Measurements from ENCODE around the gene PRDX3. TPM values are rescaled to one million over a fixed set of nuclear protein-coding genes. Genes with fewer than 3 reads are reported as not detected.

Gene PRDX3
- total and polyA plus RNA-seq, 4 donors, result 84.1 to 155 (median 109) TPM

GRCh38 chr10:119135513-119135881 is 43.1 kb downstream of the PRDX3 start:
- DNase-seq, result peak; percentile 37 to 85 (median 68)
- TF ChIP-seq, protein P1, sequence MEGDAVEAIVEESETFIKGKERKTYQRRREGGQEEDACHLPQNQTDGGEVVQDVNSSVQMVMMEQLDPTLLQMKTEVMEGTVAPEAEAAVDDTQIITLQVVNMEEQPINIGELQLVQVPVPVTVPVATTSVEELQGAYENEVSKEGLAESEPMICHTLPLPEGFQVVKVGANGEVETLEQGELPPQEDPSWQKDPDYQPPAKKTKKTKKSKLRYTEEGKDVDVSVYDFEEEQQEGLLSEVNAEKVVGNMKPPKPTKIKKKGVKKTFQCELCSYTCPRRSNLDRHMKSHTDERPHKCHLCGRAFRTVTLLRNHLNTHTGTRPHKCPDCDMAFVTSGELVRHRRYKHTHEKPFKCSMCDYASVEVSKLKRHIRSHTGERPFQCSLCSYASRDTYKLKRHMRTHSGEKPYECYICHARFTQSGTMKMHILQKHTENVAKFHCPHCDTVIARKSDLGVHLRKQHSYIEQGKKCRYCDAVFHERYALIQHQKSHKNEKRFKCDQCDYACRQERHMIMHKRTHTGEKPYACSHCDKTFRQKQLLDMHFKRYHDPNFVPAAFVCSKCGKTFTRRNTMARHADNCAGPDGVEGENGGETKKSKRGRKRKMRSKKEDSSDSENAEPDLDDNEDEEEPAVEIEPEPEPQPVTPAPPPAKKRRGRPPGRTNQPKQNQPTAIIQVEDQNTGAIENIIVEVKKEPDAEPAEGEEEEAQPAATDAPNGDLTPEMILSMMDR (IDR thresholded peaks at IDR 0.05; ENCODE audit: control extremely low read depth, extremely low read depth), result no peak
- WGBS, 2 donors, result 20 to 43% methylated on average over 4 of the region's 4 CpGs
- peaks cover 0 to 18% (median 13%) of the 10 kb centered on the region in 4 donors for H3K36me3 ChIP-seq (ENCODE audit: control insufficient read depth in 4 of 4, insufficient read depth in 4 of 4, low read length in 4 of 4)
- no peak for ATAC-seq (ENCODE audit: insufficient read depth, low FRiP score)
- no peak overlapping the region for H3K9ac ChIP-seq (ENCODE audit: insufficient read depth in 1 of 2, low read length in 2 of 2)
- H3K27me3 ChIP-seq (ENCODE audit: control insufficient read depth in 3 of 3, insufficient read depth in 3 of 3, low read length in 2 of 3), result no peaks in the 10 kb centered on the region
- H3K4me1 ChIP-seq (ENCODE audit: control insufficient read depth in 5 of 5, insufficient read depth in 5 of 5, low read length in 5 of 5), result peaks cover 0 to 26% (median 1%) of the 10 kb centered on the region in 5 donors
- no peak overlapping the region for H3K4me3 ChIP-seq
- H3K27ac ChIP-seq (ENCODE audit: low read depth in 1 of 2, low read length in 1 of 2), result no peak overlapping the region
- no peaks in the 10 kb centered on the region for H3K9me3 ChIP-seq (ENCODE audit: control insufficient read depth in 4 of 4, insufficient read depth in 3 of 4, low read length in 3 of 4)

DNA sequence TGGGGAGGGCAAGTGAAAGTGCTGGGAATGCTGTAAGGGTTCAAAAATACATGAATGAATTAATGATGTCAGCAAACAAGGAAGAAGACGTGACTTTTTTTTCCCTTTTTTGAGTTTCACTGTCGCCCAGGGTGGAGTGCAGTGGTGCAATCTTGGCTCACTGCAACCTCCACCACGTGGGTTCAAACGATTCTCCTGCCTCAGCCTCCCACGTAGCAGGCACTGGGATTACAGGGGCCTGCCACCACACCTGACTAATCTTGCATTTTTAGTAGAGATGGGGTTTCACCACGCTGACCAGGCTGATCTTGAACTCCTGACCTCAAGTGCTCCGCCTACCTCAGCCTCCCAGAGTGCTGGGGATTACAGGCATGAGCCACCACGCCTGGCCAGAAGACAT is 44.7 kb downstream of the PRDX3 start:
- H3K27ac ChIP-seq (ENCODE audit: low read depth in 1 of 2, low read length in 1 of 2), result no peak overlapping the region
- H3K27me3 ChIP-seq (ENCODE audit: control insufficient read depth in 3 of 3, insufficient read depth in 3 of 3, low read length in 2 of 3), result no peaks in the 10 kb centered on the region
- peaks cover 0 to 27% (median 2%) of the 10 kb centered on the region in 5 donors for H3K4me1 ChIP-seq (ENCODE audit: control insufficient read depth in 5 of 5, insufficient read depth in 5 of 5, low read length in 5 of 5)
- no peak for ATAC-seq (ENCODE audit: insufficient read depth, low FRiP score)
- H3K4me3 ChIP-seq, result no peak overlapping the region
- no peak overlapping the region for H3K9ac ChIP-seq (ENCODE audit: insufficient read depth in 1 of 2, low read length in 2 of 2)
- no peaks in the 10 kb centered on the region for H3K9me3 ChIP-seq (ENCODE audit: control insufficient read depth in 4 of 4, insufficient read depth in 3 of 4, low read length in 3 of 4)
- WGBS, 2 donors, result 51 to 79% methylated on average over 8 of the region's 8 CpGs
- DNase-seq, result no peak
- TF ChIP-seq, protein P1 (IDR thresholded peaks at IDR 0.05; ENCODE audit: control extremely low read depth, extremely low read depth), result no peak
- H3K36me3 ChIP-seq (ENCODE audit: control insufficient read depth in 4 of 4, insufficient read depth in 4 of 4, low read length in 4 of 4), result peaks cover 0 to 33% (median 17%) of the 10 kb centered on the region in 4 donors

DNA sequence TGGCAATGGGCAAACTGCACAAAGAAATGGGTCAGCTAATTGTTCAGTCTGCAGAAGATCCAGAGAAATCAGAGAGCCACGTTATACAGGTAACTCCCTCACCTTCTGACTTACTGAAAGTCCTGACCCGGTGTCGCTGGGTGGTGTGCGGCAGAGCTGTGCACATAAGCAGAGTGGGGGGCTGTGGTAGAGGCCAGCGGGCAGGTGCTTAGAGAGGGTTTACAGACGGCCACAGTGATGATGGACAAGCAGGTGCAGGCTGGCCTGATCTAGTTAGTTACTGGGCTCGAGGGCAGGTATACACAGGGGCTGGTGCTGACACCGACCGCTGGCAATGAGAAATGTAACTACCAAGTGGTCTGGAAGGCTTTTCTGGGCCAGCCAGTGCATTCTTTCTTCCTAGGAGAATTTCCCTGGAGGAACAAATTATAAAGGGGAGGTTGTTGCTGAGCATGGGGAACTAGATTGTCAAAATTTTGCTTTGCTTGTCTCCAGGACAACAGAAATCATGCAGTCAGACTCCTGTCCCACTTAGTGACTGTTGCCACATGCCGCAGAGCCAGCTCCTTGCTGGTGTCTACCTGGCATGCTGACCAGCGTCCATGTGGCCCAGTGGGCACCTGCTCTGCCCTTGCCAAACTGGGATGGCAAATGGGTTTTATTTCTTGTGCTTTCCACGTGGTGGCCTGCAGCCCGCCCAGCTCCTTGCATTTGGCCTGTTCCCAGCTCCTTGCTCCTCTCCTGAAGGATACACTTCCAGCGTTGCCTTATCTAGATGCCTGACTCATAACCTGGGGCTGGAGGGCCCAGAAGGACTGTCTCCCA is 45.9 kb downstream of the PRDX3 start:
- 82 to 89% methylated on average over 14 of the region's 14 CpGs for WGBS, 2 donors
- Histone ChIP-seq H3K4me3 (no peak overlapping the region), H3K9me3 (ENCODE audit: control insufficient read depth in 4 of 4, insufficient read depth in 3 of 4, low read length in 3 of 4) (no peaks in the 10 kb centered on the region), H3K27ac (ENCODE audit: low read depth in 1 of 2, low read length in 1 of 2) (no peak overlapping the region), H3K9ac (ENCODE audit: insufficient read depth in 1 of 2, low read length in 2 of 2) (no peak overlapping the region), H3K36me3 (ENCODE audit: control insufficient read depth in 4 of 4, insufficient read depth in 4 of 4, low read length in 4 of 4) (peaks cover 0 to 32% (median 18%) of the 10 kb centered on the region in 4 donors), H3K4me1 (ENCODE audit: control insufficient read depth in 5 of 5, insufficient read depth in 5 of 5, low read length in 5 of 5) (peaks cover 0 to 27% (median 2%) of the 10 kb centered on the region in 5 donors), H3K27me3 (ENCODE audit: control insufficient read depth in 3 of 3, insufficient read depth in 3 of 3, low read length in 2 of 3) (no peaks in the 10 kb centered on the region)
- DNase-seq (no peak), ATAC-seq (ENCODE audit: insufficient read depth, low FRiP score) (no peak)
- TF ChIP-seq, protein P1 (IDR thresholded peaks at IDR 0.05; ENCODE audit: control extremely low read depth, extremely low read depth), result no peak

All from lung (tissue), 12 donors.